ENCODE results near the gene COMMD4.
A peak's percentile ranks its signal among the peaks of the same experiment; 100 is the strongest.

The COMMD4 gene

DNA sequence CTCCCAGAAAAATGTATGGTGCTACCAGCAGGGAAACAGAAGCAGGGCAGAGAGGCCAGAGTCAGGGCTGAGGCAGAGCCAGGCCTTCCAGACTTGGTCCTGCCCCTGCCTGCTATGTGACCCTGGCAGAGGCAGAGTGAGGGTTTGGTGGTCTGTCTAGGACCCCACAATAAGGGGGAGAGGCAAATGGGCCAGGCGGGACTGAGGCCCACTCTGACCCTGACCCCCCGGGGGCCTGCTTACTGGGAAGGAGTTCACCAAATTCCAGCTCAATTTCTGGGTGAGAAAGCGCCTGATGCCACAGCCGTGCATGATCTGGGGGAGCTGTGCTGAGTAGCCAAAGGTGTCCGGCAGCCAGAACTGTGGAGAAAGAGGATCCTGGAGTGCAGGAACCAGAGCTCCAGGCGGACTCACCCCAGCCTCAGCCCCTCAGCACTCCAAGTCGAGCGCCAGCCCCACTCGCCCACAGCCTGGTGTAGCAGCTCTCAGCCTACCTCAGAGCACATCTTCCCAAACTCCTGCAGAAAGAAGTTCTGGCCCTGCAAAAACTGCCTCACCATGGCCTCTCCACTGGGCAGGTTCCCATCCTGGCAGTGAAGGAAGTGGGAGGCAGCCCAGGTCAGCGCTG, 25.6 kb downstream of the COMMD4 start:
- no peak for DNase-seq (ENCODE audit: low spot score)
- peak overlapping the region; percentile 11; the same call in 1 of the 2 replicates for H3K27ac ChIP-seq
- CTCF ChIA-PET, result no interaction called here
- TF ChIP-seq, protein P1, sequence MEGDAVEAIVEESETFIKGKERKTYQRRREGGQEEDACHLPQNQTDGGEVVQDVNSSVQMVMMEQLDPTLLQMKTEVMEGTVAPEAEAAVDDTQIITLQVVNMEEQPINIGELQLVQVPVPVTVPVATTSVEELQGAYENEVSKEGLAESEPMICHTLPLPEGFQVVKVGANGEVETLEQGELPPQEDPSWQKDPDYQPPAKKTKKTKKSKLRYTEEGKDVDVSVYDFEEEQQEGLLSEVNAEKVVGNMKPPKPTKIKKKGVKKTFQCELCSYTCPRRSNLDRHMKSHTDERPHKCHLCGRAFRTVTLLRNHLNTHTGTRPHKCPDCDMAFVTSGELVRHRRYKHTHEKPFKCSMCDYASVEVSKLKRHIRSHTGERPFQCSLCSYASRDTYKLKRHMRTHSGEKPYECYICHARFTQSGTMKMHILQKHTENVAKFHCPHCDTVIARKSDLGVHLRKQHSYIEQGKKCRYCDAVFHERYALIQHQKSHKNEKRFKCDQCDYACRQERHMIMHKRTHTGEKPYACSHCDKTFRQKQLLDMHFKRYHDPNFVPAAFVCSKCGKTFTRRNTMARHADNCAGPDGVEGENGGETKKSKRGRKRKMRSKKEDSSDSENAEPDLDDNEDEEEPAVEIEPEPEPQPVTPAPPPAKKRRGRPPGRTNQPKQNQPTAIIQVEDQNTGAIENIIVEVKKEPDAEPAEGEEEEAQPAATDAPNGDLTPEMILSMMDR (conservative IDR thresholded peaks at IDR 0.05; ENCODE audit: low read depth), result no peak
- POLR2A ChIA-PET (ENCODE audit: low non-redundant PET), result no interaction called here

DNA sequence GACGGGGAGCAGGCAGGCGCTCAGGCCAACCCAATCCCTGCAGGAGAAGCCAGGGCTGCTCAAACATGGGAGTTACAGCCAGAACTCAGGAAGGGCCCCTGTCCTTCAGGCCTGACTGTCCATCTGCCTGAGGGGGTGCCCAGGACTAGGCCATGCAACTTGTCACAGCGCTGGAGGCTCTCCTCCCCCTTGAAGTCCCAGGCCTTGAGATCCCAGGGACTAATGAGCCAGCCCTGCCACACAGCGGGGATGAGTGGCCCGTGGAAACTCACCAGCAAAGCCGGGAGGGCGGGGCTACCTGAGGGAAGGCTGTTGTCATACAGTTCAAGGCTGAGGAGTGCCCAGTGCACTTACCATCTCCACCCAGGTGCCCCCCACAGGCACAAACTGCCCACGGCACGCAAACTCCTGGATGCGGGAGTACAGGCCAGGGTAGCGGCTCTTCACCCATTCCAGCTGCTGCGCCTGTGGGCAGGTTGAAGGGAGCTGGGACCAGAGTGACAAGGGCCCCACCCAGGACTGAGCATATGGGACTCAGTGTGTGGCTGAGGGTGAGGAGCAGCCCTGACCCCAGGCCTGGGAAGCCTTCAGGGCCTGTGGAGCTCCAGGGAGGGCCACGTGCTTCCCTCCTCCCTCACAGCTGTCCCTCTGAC, 26.3 kb downstream of the COMMD4 start:
- CTCF ChIA-PET, result no interaction called here
- POLR2A ChIA-PET (ENCODE audit: low non-redundant PET), result no interaction called here
- DNase-seq (ENCODE audit: low spot score), result no peak
- peak overlapping the region; percentile 11 for H3K27ac ChIP-seq
- TF ChIP-seq, protein P1 (conservative IDR thresholded peaks at IDR 0.05; ENCODE audit: low read depth), result no peak

DNA sequence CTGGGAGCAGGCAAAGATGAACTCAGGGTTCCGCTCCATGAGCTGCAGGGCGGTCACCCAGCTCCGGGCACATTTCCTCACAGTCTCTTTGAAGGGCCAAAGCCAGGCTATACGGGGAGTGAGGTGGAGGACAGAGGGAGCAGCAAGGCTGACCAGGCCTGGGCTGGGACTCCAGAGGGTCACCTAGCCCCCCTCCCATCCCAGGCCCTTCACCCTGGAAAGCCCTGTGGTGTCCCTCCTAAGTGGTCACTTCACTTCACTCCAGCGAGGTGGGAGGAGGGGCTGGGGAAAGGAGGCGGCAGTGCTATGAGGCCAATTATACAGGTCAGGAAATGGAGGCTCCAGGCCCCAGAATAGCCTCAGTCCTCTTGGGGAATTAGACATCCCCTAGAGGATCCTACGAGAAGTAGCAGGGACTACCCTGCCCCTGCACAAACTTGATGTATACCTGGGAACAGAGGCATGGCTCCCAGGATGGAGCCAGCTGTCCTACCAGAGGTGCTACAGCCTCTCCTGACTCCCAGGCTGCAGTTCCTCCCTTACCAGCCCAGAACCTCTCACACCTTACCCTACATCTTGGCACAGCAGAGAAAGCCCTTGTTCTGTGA, 26.9 kb downstream of the COMMD4 start:
- DNase-seq (ENCODE audit: low spot score), result no peak
- POLR2A ChIA-PET (ENCODE audit: low non-redundant PET), result no interaction called here
- CTCF ChIA-PET, result no interaction called here
- H3K27ac ChIP-seq, result peak overlapping the region; percentile 11
- TF ChIP-seq, protein P1 (conservative IDR thresholded peaks at IDR 0.05; ENCODE audit: low read depth), result no peak

DNA sequence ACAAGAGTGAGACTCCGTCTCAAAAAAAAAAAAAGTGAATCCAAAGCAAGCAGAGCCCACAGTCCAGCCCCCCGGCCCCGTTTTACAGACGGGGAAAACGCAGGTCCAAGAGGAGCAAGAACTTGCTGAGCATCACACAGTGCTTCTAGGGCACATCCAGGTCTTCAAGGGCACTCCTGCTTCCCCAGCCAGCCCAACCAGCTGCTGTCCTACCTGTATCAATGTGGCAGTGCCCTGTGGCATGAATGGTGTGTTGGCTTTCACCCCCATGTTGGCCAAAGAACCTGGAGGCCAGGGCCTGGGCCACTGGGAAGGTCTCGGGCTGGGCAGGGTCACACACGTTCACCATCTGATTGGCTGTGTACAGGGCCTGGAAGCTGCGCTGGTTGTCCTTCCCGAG, 27.9 kb downstream of the COMMD4 start:
- CTCF ChIA-PET, result no interaction called here
- POLR2A ChIA-PET (ENCODE audit: low non-redundant PET), result no interaction called here
- TF ChIP-seq, protein P1 (conservative IDR thresholded peaks at IDR 0.05; ENCODE audit: low read depth), result no peak
- DNase-seq (ENCODE audit: low spot score), result no peak
- H3K27ac ChIP-seq, result no peak overlapping the region

DNA sequence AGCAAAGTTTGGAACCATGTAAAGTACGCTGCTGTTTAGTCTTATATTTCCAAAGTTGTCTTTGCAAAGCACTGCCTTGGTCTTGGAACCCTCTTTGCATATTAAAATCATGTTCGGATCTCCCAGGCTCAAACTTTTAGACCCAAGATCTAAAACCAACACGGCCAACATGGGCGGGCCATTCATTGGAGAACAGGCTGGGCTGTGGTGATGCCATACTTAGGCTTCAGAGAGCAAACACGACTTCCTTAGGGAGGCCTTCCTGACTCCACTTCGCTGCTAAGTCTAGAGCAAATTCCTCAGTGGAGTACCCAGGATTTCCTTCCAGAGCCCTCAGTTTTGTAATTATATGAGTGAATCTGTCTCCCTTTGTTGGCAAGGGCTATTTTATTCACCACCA, 29.0 kb downstream of the COMMD4 start:
- CTCF ChIA-PET, result no interaction called here
- POLR2A ChIA-PET (ENCODE audit: low non-redundant PET), result no interaction called here
- DNase-seq (ENCODE audit: low spot score), result no peak
- H3K27ac ChIP-seq, result no peak overlapping the region
- TF ChIP-seq, protein P1 (conservative IDR thresholded peaks at IDR 0.05; ENCODE audit: low read depth), result no peak

DNA sequence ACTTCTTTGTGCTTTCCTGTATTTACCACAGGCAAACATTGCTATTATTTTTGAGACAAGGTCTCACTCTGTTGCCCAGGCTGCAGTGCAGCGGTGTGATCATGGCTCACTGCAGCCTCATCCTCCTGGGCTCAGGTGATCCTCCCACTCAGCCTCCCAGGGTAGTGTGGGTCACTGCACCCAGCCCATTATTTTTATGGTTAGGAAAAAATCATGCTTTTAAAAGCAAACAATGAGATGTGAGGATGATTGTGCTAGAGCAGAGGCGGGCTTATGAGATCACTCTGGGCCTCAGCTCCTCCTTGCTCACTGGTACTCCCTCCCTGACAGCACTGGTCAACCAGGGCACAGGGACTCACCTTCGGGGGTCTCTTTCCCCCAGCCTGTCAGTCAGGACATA, 30.3 kb downstream of the COMMD4 start:
- ChIA-PET POLR2A (ENCODE audit: low non-redundant PET) (no interaction called here), CTCF (no interaction called here)
- TF ChIP-seq, protein P1 (conservative IDR thresholded peaks at IDR 0.05; ENCODE audit: low read depth), result no peak
- 0 out of 2 replicates have a peak overlapping the region, but pooled peaks have one; percentile 1 for H3K27ac ChIP-seq
- no peak for DNase-seq (ENCODE audit: low spot score)

Data from RWPE1 (cell line).